Left hindlimb (tissue), 1 donor: ENCODE data around the gene LZIC.

Experiments
- DNase-seq: peaks from one replicate; pipeline ENCODE4 v3.0.0-alpha.2; 2018

The LZIC gene

GRCh38 chr1:9883585-9884449 is 59.4 kb downstream of the LZIC start:
- DNase-seq: no peak

DNA sequence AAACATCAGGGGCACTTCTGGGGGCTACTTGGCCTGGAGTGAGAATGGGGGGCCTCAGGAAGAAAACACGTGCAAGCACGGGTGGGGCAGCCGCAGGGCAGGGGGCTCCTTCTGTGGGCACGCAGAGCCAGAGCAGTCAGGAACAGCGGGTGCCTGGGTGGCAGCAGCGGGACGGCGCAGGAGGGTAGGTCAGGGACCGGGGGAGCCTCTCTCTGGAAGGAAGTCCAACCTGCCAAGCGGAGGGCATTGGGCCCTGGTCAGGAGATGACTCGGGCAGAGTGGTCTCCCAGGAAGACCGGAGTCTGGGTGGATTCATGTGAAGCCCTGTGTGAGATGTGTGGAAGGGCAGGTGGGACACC is 60.3 kb downstream of the LZIC start:
- DNase-seq: no peak

- no peak for DNase-seq
Measured at GRCh38 chr1:9882296-9882944, 60.8 kb downstream of the LZIC start.

DNA sequence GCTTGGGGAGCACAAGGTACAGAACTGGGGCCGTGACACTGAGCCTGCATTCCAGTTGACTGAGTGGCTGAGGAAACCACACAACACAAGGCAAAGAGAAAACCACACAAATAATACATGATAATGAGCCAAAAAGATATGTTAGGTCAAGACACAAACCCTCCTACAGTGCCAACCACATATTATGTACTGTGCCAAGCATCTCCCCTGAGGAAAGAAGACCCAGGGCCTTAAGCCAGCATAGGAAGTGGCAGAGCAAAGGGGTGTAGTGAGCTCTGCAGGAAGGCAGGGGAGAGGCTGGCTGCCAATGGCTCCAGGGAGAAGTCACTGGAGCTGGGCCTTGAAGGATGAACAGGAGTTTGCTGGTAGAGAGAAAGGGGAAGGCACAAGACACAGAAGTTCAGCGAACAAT is 61.3 kb downstream of the LZIC start:
- no peak for DNase-seq
